ENCODE measurements around the gene DUSP11.
A peak's percentile ranks its signal among the peaks of the same experiment; 100 is the strongest.

DUSP11 gene

DNA sequence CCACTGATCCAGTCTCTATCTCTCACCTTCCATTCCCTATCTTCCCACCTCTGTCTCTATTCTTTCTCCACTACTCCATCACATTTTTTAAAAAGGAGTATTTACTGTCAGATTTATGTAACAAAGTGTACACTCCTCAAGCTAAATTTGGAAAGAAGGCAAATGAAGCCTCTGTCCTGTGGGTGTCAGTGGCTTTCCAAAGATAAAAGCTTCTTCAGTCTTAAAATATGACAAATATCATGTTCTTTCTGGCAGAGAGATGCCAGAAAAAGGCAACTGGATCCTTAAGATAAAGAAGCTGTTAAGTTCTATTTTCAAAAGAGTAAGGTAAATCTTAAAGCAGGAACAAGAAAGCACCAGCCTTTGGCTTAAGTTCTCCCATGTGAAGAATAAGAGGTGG is 7.1 kb downstream of the DUSP11 start:
- TF ChIP-seq, protein P1, sequence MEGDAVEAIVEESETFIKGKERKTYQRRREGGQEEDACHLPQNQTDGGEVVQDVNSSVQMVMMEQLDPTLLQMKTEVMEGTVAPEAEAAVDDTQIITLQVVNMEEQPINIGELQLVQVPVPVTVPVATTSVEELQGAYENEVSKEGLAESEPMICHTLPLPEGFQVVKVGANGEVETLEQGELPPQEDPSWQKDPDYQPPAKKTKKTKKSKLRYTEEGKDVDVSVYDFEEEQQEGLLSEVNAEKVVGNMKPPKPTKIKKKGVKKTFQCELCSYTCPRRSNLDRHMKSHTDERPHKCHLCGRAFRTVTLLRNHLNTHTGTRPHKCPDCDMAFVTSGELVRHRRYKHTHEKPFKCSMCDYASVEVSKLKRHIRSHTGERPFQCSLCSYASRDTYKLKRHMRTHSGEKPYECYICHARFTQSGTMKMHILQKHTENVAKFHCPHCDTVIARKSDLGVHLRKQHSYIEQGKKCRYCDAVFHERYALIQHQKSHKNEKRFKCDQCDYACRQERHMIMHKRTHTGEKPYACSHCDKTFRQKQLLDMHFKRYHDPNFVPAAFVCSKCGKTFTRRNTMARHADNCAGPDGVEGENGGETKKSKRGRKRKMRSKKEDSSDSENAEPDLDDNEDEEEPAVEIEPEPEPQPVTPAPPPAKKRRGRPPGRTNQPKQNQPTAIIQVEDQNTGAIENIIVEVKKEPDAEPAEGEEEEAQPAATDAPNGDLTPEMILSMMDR (IDR thresholded peaks at IDR 0.05; ENCODE audit: low read depth, low read length): no peak
- H3K4me3 ChIP-seq (replicated peaks in 1 of 2; ENCODE audit: low read depth in 2 of 2, low read length in 2 of 2): no peak overlapping the region
- no peak for DNase-seq (ENCODE audit: low read depth in 2 of 2)

DNA sequence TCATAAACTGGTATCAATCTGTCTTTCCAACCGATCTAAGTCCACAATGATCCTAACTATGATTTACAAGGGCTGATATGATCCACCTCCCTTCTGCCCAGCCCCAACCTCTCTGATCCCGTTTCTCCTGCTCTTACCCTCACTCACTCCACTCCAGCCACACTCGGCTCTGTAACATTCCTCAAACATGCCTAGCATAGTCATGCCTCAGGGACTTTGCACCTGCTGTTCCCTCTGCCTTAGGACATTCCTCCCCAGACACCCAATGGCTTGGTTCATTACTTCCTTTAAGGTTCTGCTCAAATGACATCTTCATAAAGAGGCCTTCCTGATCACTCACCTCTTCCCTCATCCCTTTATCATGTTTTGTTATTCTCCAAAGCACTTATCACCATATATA is 9.2 kb downstream of the DUSP11 start:
- DNase-seq (ENCODE audit: low read depth in 2 of 2): no peak
- TF ChIP-seq, protein P1 (IDR thresholded peaks at IDR 0.05; ENCODE audit: low read depth, low read length): no peak
- no peak overlapping the region for H3K4me3 ChIP-seq (replicated peaks in 1 of 2; ENCODE audit: low read depth in 2 of 2, low read length in 2 of 2)

DNA sequence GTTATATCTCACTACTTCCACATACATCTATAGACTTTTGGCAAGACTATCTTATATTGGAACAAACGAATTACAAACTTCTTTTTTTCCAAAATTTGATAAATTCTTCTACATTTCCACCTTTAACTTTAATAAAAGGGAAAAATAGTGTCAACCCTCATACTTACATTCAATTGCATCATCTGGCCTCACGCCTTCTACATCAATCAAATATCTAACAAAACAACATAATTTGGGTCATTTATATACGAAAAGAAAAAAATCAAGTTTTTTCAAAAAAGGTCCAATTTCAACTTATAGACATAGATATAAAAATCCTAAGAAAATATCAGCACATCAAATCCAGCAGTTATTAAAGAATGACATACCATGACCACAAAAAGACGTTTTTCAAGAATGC is 12.9 kb downstream of the DUSP11 start:
- no peak for DNase-seq (ENCODE audit: low read depth in 2 of 2)
- TF ChIP-seq, protein P1 (IDR thresholded peaks at IDR 0.05; ENCODE audit: low read depth, low read length): no peak
- H3K4me3 ChIP-seq (replicated peaks in 1 of 2; ENCODE audit: low read depth in 2 of 2, low read length in 2 of 2): no peak overlapping the region

DNA sequence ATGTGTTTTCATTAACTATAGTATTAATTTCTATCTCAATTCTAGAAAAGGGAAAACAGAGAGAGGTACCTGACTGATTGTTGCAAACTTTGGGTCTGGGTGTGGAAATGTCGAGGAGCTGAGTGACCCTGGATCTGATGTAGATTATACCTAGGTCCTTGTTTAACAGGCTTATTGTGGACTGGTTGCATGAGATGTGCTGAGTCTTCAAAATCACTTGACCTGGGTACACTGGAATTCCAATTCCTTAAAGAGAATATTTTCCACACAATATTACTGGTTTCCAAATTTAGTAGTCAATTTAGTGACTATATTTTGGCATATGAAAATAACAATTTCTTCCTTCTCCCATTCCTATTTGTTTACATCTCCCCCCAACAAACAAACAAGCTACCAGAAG is 13.6 kb downstream of the DUSP11 start:
- no peak for DNase-seq (ENCODE audit: low read depth in 2 of 2)
- TF ChIP-seq, protein P1 (IDR thresholded peaks at IDR 0.05; ENCODE audit: low read depth, low read length): no peak

DNA sequence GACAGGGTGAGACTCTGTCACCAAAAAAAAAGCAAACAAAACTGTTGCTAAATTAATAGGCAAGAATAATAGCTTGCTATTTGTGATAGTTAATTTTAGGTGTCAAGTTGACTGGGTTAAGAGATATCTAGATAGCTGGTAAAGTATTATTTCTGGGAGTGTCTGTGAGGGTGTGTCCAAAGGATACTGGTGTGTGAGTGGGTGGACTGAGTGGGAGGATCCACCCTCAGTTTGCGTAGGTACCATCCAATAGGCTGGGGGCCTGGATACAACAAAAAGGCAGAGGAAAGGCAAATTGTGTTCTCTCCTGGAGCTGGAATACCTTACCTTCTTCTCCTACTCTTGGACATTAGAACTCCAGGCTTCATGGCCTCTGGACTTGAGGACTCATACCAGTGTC is 15.0 kb downstream of the DUSP11 start:
- TF ChIP-seq, protein P1 (IDR thresholded peaks at IDR 0.05; ENCODE audit: low read depth, low read length): no peak
- H3K4me3 ChIP-seq (replicated peaks in 1 of 2; ENCODE audit: low read depth in 2 of 2, low read length in 2 of 2): no peak overlapping the region

More for the DNA sequence above, 13.6 kb downstream of the DUSP11 start:
- H3K4me3 ChIP-seq (replicated peaks in 1 of 2; ENCODE audit: low read depth in 2 of 2, low read length in 2 of 2): no peak overlapping the region

DNA sequence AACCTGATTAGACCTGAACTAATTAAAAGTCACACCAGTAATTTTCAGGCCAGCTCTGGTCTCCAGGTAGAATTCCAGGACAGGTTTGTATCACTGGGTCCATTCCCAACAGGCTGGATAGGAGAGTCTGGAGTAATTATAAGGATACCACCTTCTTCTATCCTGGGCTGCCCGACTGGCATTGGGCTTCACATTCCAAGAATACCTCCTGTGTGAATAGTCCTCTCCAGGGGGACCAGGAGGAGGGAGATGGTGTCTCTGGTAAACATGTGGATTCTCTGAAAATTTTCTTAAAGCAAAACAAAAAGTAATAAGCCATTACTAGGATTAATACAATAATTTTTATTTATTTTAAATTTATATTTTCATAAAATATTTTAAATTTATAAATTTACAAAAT is 17.3 kb downstream of the DUSP11 start:
- H3K4me3 ChIP-seq (replicated peaks in 1 of 2; ENCODE audit: low read depth in 2 of 2, low read length in 2 of 2): no peak overlapping the region
- peak in 1 of 2 donors; percentile 14 for DNase-seq (ENCODE audit: low read depth in 2 of 2)
- TF ChIP-seq, protein P1 (IDR thresholded peaks at IDR 0.05; ENCODE audit: low read depth, low read length): no peak

More for the DNA sequence above, 15.0 kb downstream of the DUSP11 start:
- DNase-seq (ENCODE audit: low read depth in 2 of 2): no peak

DNA sequence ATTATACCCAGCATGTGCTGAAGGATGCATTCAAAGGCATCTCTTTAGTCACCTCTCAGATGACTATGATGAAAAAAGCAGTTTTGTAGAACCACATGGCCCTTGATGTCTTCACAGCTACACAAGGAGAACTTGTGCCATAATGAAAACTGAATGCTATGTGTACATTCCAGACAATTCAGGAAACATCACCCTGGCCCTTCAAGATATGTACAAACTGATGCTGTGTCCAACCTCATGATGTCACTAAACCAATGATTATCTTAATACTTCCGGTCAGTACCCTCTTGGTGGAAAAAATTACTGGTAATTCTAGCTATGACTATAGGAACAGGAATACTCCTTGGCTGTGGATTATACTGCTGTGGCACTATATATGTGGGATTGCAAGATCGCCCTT is 20.0 kb downstream of the DUSP11 start:
- DNase-seq (ENCODE audit: low read depth in 2 of 2): peak; percentile 23 to 69
- TF ChIP-seq, protein P1 (IDR thresholded peaks at IDR 0.05; ENCODE audit: low read depth, low read length): no peak
- no peak overlapping the region for H3K4me3 ChIP-seq (replicated peaks in 1 of 2; ENCODE audit: low read depth in 2 of 2, low read length in 2 of 2)
